ENCODE data around the gene ISG15. TPM values are rescaled to one million over a fixed set of nuclear protein-coding genes. Genes with fewer than 3 reads are reported as not detected.

Gene ISG15
- polyA plus RNA-seq, 1 of the 3 experiments (the other 2 are of a cell fraction), result 28.6 TPM

DNA sequence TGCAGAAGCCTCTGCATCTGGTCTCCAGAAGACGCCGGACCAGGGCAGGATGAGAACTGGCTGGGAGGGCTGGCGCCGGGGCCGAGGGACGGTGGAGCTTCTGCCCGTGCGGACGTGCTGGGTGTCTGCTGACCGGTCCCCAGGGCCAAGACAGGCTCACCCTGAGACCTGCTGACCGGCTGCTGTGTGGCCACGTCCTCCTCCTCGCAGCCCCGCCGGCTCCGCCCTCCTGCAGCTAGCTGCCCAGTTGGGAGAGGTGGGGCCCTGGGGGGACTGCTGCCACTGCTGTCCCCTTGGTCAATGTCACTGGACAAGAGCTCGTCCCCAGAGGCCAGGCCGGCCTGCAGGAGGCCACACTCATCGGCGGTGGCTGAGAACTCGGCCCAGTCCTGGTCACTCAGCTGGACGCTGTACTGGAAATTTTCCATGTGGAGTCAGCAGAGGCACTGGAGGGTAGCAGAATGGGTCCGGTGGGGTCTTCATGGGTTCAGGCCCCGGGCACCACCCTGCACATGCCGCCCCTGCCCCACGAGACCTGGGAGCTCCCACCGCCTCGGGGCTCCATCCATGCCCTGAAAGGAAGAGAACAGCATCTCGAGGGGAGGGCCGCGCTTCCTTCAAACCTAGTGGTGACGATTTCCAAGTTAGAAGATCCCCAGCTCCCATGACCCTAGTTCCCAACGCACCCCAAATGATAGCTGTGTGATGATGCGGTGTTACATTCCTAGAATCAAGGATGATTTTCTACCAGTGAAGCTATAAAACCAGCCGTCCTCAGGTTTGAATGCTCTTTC lies 32.5 kb upstream of the ISG15 start:
- ChIA-PET CTCF (interaction anchor here (0.5 to 9.1 kb wide), 19 partner anchors 9 to 311 kb away, joined by 3 to 246 read pairs (median 4); partner anchors contain the start of gene HES4), POLR2A (interaction anchor here (0.5 kb wide), 1 partner anchor 160 kb away, joined by 3 read pairs; no protein-coding TSS in a partner anchor)
- Histone ChIP-seq H3K36me3 (replicated peaks in 1 of 2; ENCODE audit: control insufficient read depth in 1 of 2, insufficient read depth in 2 of 2, low read length in 1 of 2) (no peaks in the 10 kb centered on the region), H3K4me1 (ENCODE audit: control insufficient read depth in 1 of 2, insufficient read depth in 2 of 2, low read depth in 1 of 2, low read length in 1 of 2) (peaks cover 0 to 16% of the 10 kb centered on the region in 2 experiments; a peak in 1 of 4 replicates), H4K20me1 (ENCODE audit: insufficient read depth) (no peaks in the 10 kb centered on the region), H3K27me3 (ENCODE audit: insufficient read depth) (peaks cover 10% of the 10 kb centered on the region; the same call in 1 of the 2 replicates), H3F3A (replicated peaks; ENCODE audit: insufficient read depth) (peaks cover under 1% of the 10 kb centered on the region), H3K4me3 (ENCODE audit: low read depth in 2 of 2, low read length in 1 of 2) (no peak overlapping the region), H3K9me3 (no peaks in the 10 kb centered on the region), H3K4me2 (no peak overlapping the region), H3K9ac (no peak overlapping the region), H3K27ac (ENCODE audit: low read depth in 2 of 2, low read length in 1 of 2) (no peak overlapping the region; a peak in 1 of 4 replicates), H3K79me2 (ENCODE audit: insufficient read depth) (no peaks in the 10 kb centered on the region), H3K9me2 (no peaks in the 10 kb centered on the region), H2AFZ (ENCODE audit: low read depth) (no peak overlapping the region)
- TF ChIP-seq FOSL2 (IDR thresholded peaks at IDR 0.05; ENCODE audit: borderline replicate concordance, low read depth) (no peak), ZBTB33 (IDR thresholded peaks at IDR 0.05; ENCODE audit: borderline replicate concordance, low read depth) (no peak), RFX5 (IDR thresholded peaks at IDR 0.05; ENCODE audit: low read length) (no peak), GABPA (IDR thresholded peaks at IDR 0.05; ENCODE audit: low read depth) (no peak), USF1 (IDR thresholded peaks at IDR 0.05; ENCODE audit: borderline replicate concordance, low read depth) (no peak), IRF3 (IDR thresholded peaks at IDR 0.05; ENCODE audit: low read depth, low read length) (no peak), EP300 (IDR thresholded peaks at IDR 0.05; ENCODE audit: borderline replicate concordance in 1 of 2, low read depth in 1 of 2, low read length in 1 of 2) (no peak)
- DNase-seq, result peak; percentile 73
- WGBS (ENCODE audit: low lambda C conversion rate), result 70% methylated on average over 3 of the region's 35 CpGs

GRCh38 chr1:981491-981954 lies 31.8 kb upstream of the ISG15 start:
- Histone ChIP-seq H3K36me3 (replicated peaks in 1 of 2; ENCODE audit: control insufficient read depth in 1 of 2, insufficient read depth in 2 of 2, low read length in 1 of 2) (no peaks in the 10 kb centered on the region), H3K4me3 (ENCODE audit: low read depth in 2 of 2, low read length in 1 of 2) (no peak overlapping the region), H3K9ac (no peak overlapping the region), H3K4me2 (no peak overlapping the region), H3K9me2 (no peaks in the 10 kb centered on the region), H3K27ac (ENCODE audit: low read depth in 2 of 2, low read length in 1 of 2) (no peak overlapping the region), H3K9me3 (no peaks in the 10 kb centered on the region), H3K79me2 (ENCODE audit: insufficient read depth) (no peaks in the 10 kb centered on the region), H4K20me1 (ENCODE audit: insufficient read depth) (no peaks in the 10 kb centered on the region), H3K4me1 (ENCODE audit: control insufficient read depth in 1 of 2, insufficient read depth in 2 of 2, low read depth in 1 of 2, low read length in 1 of 2) (peaks cover 0 to 12% of the 10 kb centered on the region in 2 experiments; a peak in 1 of 4 replicates), H3F3A (replicated peaks; ENCODE audit: insufficient read depth) (no peaks in the 10 kb centered on the region), H2AFZ (ENCODE audit: low read depth) (no peak overlapping the region), H3K27me3 (ENCODE audit: insufficient read depth) (peaks cover 13% of the 10 kb centered on the region; the same call in 1 of the 2 replicates)
- CTCF ChIA-PET, result interaction anchor here (0.5 to 9.1 kb wide), 16 partner anchors 8 to 311 kb away, joined by 3 to 246 read pairs (median 4); partner anchors contain the start of gene HES4
- 47% methylated on average over 6 of the region's 21 CpGs for WGBS (ENCODE audit: low lambda C conversion rate)
- DNase-seq, result no peak
- POLR2A ChIA-PET, result no interaction called here
- TF ChIP-seq RCOR1 (IDR thresholded peaks at IDR 0.05; ENCODE audit: low read length), result no peak
- TF ChIP-seq USF1 (IDR thresholded peaks at IDR 0.05; ENCODE audit: borderline replicate concordance, low read depth), result no peak
- no peak for TF ChIP-seq NFIC (IDR thresholded peaks at IDR 0.05; ENCODE audit: borderline replicate concordance)
- TF ChIP-seq RXRA (IDR thresholded peaks at IDR 0.05; ENCODE audit: borderline replicate concordance, low read depth), result no peak
- no peak for TF ChIP-seq YY1 (IDR thresholded peaks at IDR 0.05; ENCODE audit: low read depth)
